Upper lobe of left lung (tissue), 4 donors: Measurements from ENCODE around the gene SEC11A.
"Not testable (repeated sequence)": the region's sequence is repeated elsewhere in the genome, so short reads cannot be mapped to it uniquely, and the experiment has no call there.

Experiments
- POLR2A ChIP-seq, 4 donors: fragments of 450-650 bp; IDR thresholded peaks; one replicate each; pipeline ENCODE4 v1.5.1; 2016 to 2017; ENCODE audit warnings: antibody characterized with exemption in 4 of 4, mild to moderate bottlenecking in 2 of 4
- POLR2AphosphoS5 ChIP-seq, 2 donors: sonication (generic); formaldehyde crosslinking; IDR thresholded peaks; one replicate each; pipeline ENCODE4 v1.5.1; 2017; ENCODE audit warnings: antibody characterized with exemption in 2 of 2
- TF ChIP-seq, protein P1 (sequence below), 6 experiments: fragments of 450-650 bp in 4 of 6; fragments of 200-600 bp in 2 of 6; sonication (generic) in 2 of 6; IDR thresholded peaks; one replicate each; pipeline ENCODE4 v1.5.1; 2016 to 2019; ENCODE audit warnings: antibody characterized with exemption in 6 of 6

DNA sequence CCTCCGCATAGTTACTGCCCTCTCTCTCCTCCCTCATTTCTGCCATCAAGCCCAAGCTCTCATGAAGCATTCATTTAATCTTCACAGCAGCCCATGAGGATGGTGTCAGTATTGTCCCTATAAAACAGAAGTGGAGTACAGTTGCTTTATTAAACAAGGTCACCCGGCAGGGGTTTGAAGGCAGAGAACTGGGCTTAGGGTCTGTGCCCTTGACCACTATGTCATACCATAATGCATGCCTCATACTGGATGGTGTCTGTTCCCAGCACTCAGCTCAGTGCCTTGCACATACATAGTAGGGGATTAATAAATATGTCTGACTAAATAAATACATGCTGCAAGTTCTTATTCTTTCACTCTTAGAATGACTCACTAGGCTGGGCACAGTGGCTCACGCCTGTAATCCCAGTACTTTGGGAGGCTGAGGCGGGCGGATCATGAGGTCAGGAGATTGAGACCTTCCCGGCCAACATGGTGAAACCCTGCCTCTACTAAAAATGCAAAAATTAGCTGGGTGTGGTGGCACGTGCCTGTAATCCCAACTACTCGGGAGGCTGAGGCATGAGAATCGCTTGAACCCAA is 19.6 kb upstream of the SEC11A start:
- TF ChIP-seq, protein P1, sequence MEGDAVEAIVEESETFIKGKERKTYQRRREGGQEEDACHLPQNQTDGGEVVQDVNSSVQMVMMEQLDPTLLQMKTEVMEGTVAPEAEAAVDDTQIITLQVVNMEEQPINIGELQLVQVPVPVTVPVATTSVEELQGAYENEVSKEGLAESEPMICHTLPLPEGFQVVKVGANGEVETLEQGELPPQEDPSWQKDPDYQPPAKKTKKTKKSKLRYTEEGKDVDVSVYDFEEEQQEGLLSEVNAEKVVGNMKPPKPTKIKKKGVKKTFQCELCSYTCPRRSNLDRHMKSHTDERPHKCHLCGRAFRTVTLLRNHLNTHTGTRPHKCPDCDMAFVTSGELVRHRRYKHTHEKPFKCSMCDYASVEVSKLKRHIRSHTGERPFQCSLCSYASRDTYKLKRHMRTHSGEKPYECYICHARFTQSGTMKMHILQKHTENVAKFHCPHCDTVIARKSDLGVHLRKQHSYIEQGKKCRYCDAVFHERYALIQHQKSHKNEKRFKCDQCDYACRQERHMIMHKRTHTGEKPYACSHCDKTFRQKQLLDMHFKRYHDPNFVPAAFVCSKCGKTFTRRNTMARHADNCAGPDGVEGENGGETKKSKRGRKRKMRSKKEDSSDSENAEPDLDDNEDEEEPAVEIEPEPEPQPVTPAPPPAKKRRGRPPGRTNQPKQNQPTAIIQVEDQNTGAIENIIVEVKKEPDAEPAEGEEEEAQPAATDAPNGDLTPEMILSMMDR (IDR thresholded peaks at IDR 0.05), result peak in 1 of 6 experiments; percentile 17
- not testable (repeated sequence) for TF ChIP-seq POLR2AphosphoS5, POLR2A (IDR thresholded peaks at IDR 0.05)
